Measurements from ENCODE around the gene WNT3. TPM values are rescaled to one million over a fixed set of nuclear protein-coding genes. Genes with fewer than 3 reads are reported as not detected.

WNT3 gene
- total RNA-seq, 1 donor: 1.1 TPM

DNA sequence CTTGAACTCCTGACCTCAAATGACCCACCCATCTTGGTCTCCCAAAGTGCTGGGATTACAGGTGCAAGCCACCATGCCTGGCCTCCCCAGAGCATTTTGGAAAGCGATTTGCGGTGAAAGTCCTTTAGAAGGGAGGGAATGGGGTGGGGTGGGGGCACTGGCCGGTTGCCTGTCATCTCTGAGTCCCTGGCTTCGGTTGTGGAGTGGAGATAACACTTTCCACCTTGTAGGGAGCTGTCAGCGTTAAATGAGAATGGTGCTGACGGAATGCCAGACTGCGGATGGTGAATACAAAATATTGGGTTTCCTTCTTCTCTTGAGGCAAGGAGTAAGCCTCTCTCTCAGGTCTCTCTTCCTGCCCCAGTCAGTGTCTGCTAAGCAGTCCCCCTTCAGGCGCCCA is 5.2 kb upstream of the WNT3 start:
- DNase-seq (ENCODE audit: insufficient read length, low spot score, missing footprints): peak; percentile 73
- Histone ChIP-seq H3K4me2 (ENCODE audit: insufficient read depth, low read length) (no peak overlapping the region), H3K27ac (ENCODE audit: low read depth, low read length) (no peak overlapping the region), H3K27me3 (ENCODE audit: insufficient read depth, low read length) (peaks cover 46% of the 10 kb centered on the region), H3K79me2 (ENCODE audit: insufficient read depth, low read length) (no peaks in the 10 kb centered on the region), H3K4me3 (ENCODE audit: insufficient read depth, low read length) (no peak overlapping the region), H3K4me1 (ENCODE audit: insufficient read depth, low read length) (peaks cover 4% of the 10 kb centered on the region), H4K20me1 (ENCODE audit: insufficient read depth, low read length) (no peaks in the 10 kb centered on the region), H3K36me3 (ENCODE audit: insufficient read depth, low read length) (no peaks in the 10 kb centered on the region), H2AFZ (ENCODE audit: low read length) (no peak overlapping the region), H3K9me3 (ENCODE audit: low read depth, low read length) (no peaks in the 10 kb centered on the region)
- no peak for TF ChIP-seq CTCF (IDR thresholded peaks at IDR 0.05; ENCODE audit: extremely low read depth, low read depth, low read length)

- no peak overlapping the region for H3K4me3 ChIP-seq (ENCODE audit: insufficient read depth, low read length)
- no peaks in the 10 kb centered on the region for H3K79me2 ChIP-seq (ENCODE audit: insufficient read depth, low read length)
- peak; percentile 49 for TF ChIP-seq CTCF (IDR thresholded peaks at IDR 0.05; ENCODE audit: extremely low read depth, low read depth, low read length)
- no peak overlapping the region for H2AFZ ChIP-seq (ENCODE audit: low read length)
- DNase-seq (ENCODE audit: insufficient read length, low spot score, missing footprints): peak; percentile 83
- no peak overlapping the region for H3K4me2 ChIP-seq (ENCODE audit: insufficient read depth, low read length)
- H3K27me3 ChIP-seq (ENCODE audit: insufficient read depth, low read length): peaks cover 56% of the 10 kb centered on the region
- no peak overlapping the region for H3K27ac ChIP-seq (ENCODE audit: low read depth, low read length)
- no peaks in the 10 kb centered on the region for H3K36me3 ChIP-seq (ENCODE audit: insufficient read depth, low read length)
- H3K4me1 ChIP-seq (ENCODE audit: insufficient read depth, low read length): peaks cover 5% of the 10 kb centered on the region
- H4K20me1 ChIP-seq (ENCODE audit: insufficient read depth, low read length): no peaks in the 10 kb centered on the region
- no peaks in the 10 kb centered on the region for H3K9me3 ChIP-seq (ENCODE audit: low read depth, low read length)
Observed at GRCh38 chr17:46822388-46822921, 4.0 kb upstream of the WNT3 start.

DNA sequence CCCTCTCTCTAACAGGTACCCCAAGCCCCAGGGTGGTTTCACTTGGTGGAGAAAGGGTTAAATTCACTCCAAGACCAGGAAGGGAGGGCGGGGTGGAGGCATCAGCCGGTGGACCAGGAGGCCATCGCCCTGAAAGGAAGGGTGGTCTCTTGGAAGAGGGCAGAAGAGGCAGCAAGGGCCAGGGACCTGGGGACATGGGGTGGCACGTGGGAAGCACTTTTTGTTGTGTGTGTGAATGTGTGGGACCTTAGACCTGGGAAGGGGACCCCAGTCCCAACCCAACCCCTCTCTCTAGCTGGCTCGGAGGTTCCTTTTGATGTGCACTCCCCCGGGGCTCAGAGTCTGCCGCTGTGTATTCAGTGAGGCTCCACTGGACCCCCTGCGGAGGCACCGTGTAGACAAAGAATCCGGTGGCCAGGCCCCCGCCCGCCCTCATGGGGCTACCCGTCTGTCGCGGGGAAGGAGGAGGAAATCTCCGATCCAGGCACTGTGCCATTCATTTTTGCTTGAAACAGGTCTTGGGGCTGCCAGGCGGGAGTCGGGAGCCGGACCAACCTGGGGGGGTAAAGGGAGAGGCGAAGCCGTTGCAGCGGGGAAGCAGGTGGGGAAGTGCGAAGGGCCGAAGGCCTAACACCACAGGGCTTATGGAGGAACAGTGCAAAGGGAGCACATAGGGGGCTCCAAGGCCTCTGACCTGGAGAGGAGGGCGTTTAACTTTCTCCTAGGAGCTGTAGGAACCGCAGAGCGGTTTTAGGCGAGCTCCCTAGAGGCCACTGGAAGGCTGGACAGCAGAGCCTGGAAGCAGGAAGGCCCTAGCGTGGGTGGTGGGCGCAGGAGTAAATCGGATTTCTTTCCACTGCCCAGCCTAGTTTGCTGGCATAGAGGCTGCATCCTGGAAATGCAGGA is 3.2 kb upstream of the WNT3 start:
- H3K79me2 ChIP-seq (ENCODE audit: insufficient read depth, low read length): no peaks in the 10 kb centered on the region
- H3K4me3 ChIP-seq (ENCODE audit: insufficient read depth, low read length): no peak overlapping the region
- no peak overlapping the region for H2AFZ ChIP-seq (ENCODE audit: low read length)
- no peaks in the 10 kb centered on the region for H3K36me3 ChIP-seq (ENCODE audit: insufficient read depth, low read length)
- no peak overlapping the region for H3K27ac ChIP-seq (ENCODE audit: low read depth, low read length)
- H4K20me1 ChIP-seq (ENCODE audit: insufficient read depth, low read length): no peaks in the 10 kb centered on the region
- peak; percentile 87 for DNase-seq (ENCODE audit: insufficient read length, low spot score, missing footprints)
- no peak overlapping the region for H3K4me2 ChIP-seq (ENCODE audit: insufficient read depth, low read length)
- no peak for TF ChIP-seq CTCF (IDR thresholded peaks at IDR 0.05; ENCODE audit: extremely low read depth, low read depth, low read length)
- H3K9me3 ChIP-seq (ENCODE audit: low read depth, low read length): no peaks in the 10 kb centered on the region
- peaks cover 64% of the 10 kb centered on the region for H3K27me3 ChIP-seq (ENCODE audit: insufficient read depth, low read length)
- peaks cover 5% of the 10 kb centered on the region for H3K4me1 ChIP-seq (ENCODE audit: insufficient read depth, low read length)

All from osteoblast (primary cell).